Lower lobe of right lung (tissue), 2 donors: ENCODE measurements around the gene HMX1. TPM values are rescaled to one million over a fixed set of nuclear protein-coding genes. Genes with fewer than 3 reads are reported as not detected.

Experiments
- ATAC-seq, 2 donors: fragments of 200-7000 bp; cut with Tn5 transposase; one replicate each; pipeline ENCODE4 v1.9.1; 2020 to 2022; ENCODE audit warnings: mild to moderate bottlenecking in 2 of 2, moderate library complexity in 2 of 2
- DNase-seq: peaks from one replicate; pipeline ENCODE4 v3.0.0-alpha.2; 2020
- H3K27ac ChIP-seq: fragments of 200-600 bp; one replicate; pipeline ENCODE4 v1.8.0; 2022
- H3K27me3 ChIP-seq: fragments of 200-600 bp; one replicate; pipeline ENCODE4 v1.8.0; 2022; ENCODE audit warnings: low read depth
- H3K36me3 ChIP-seq: fragments of 200-600 bp; one replicate; pipeline ENCODE4 v1.8.0; 2022; ENCODE audit warnings: mild to moderate bottlenecking
- H3K4me1 ChIP-seq: fragments of 200-600 bp; one replicate; pipeline ENCODE4 v1.8.0; 2022
- H3K4me3 ChIP-seq: fragments of 200-600 bp; one replicate; pipeline ENCODE4 v1.8.0; 2022; ENCODE audit warnings: mild to moderate bottlenecking
- H3K9me3 ChIP-seq: fragments of 200-600 bp; one replicate; pipeline ENCODE4 v1.8.0; 2022
- intact Hi-C: fragments of 100-400 bp; cut with DNase I; formaldehyde crosslinking; loops from one replicate; pipeline ENCODE4 v1.11.0; 2022
- total RNA-seq: library from RNA; stranded (reverse); fragmentation: NEBNext Ultra II Directional; extraction: Animal tissue kit (Norgen Biotek cat#: 25700); gene quantifications from one replicate; pipeline ENCODE4 v1.2.1, GENCODE V29; 2021
- TF ChIP-seq, protein P1 (sequence below): fragments of 200-600 bp; IDR thresholded peaks from one replicate; pipeline ENCODE4 v1.8.0; 2022; ENCODE audit warnings: antibody characterized with exemption, mild to moderate bottlenecking
- donor health status: DM: no; HTN: yes; CAD: no; lungs with severe emphysema.

Gene HMX1
- total RNA-seq, 1 donor from 2014 or later = not detected

GRCh38 chr4:8904666-8905065 is 33.0 kb upstream of the HMX1 start:
- H3K4me1 ChIP-seq = no peaks in the 10 kb centered on the region
- peaks cover 20% of the 10 kb centered on the region for H3K27me3 ChIP-seq
- DNase-seq = peak; percentile 14

GRCh38 chr4:8904041-8904501 is 32.4 kb upstream of the HMX1 start:
- TF ChIP-seq, protein P1, sequence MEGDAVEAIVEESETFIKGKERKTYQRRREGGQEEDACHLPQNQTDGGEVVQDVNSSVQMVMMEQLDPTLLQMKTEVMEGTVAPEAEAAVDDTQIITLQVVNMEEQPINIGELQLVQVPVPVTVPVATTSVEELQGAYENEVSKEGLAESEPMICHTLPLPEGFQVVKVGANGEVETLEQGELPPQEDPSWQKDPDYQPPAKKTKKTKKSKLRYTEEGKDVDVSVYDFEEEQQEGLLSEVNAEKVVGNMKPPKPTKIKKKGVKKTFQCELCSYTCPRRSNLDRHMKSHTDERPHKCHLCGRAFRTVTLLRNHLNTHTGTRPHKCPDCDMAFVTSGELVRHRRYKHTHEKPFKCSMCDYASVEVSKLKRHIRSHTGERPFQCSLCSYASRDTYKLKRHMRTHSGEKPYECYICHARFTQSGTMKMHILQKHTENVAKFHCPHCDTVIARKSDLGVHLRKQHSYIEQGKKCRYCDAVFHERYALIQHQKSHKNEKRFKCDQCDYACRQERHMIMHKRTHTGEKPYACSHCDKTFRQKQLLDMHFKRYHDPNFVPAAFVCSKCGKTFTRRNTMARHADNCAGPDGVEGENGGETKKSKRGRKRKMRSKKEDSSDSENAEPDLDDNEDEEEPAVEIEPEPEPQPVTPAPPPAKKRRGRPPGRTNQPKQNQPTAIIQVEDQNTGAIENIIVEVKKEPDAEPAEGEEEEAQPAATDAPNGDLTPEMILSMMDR = no peak
- no peak overlapping the region for H3K27ac ChIP-seq
- ATAC-seq = no peak
- DNase-seq = no peak
- H3K27me3 ChIP-seq = peaks cover 20% of the 10 kb centered on the region
- no peaks in the 10 kb centered on the region for H3K4me1 ChIP-seq
- H3K4me3 ChIP-seq = no peak overlapping the region
- peaks cover 15% of the 10 kb centered on the region for H3K9me3 ChIP-seq
- intact Hi-C loops = no loop called here
- no peaks in the 10 kb centered on the region for H3K36me3 ChIP-seq

More at GRCh38 chr4:8904666-8905065, 33.0 kb upstream of the HMX1 start:
- intact Hi-C loops = no loop called here
- Histone ChIP-seq H3K9me3 (peaks cover 15% of the 10 kb centered on the region), H3K4me3 (no peak overlapping the region), H3K27ac (no peak overlapping the region), H3K36me3 (no peaks in the 10 kb centered on the region)
- ATAC-seq = no peak
- TF ChIP-seq, protein P1 = no peak

- ATAC-seq (no peak), DNase-seq (no peak)
- no peak overlapping the region for H3K4me3 ChIP-seq
- H3K9me3 ChIP-seq = peaks cover 15% of the 10 kb centered on the region
- H3K36me3 ChIP-seq = no peaks in the 10 kb centered on the region
- peaks cover 5% of the 10 kb centered on the region for H3K27me3 ChIP-seq
- H3K4me1 ChIP-seq = no peaks in the 10 kb centered on the region
- H3K27ac ChIP-seq = no peak overlapping the region
- TF ChIP-seq, protein P1 = no peak
- intact Hi-C loops = no loop called here
Measured at GRCh38 chr4:8901335-8901734, 29.7 kb upstream of the HMX1 start.

DNA sequence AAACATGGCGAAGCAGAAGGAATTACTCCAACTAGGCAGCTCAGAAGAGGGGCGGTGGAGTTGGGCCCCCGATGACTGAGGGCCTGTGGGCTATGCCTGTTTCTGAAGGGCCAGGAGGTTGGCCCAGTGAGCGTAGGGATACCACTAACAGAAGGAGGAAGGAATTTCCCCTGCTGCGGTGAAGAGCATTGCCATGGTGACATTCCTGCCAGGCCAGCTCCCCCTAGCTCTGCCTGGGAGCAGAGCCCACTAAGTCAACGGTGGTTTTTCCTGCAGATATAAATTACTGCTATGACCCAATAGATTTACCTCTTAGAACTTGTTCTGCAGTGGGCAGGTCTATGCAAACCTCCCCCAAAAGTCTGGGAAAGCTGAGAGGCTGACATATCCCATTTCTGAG is 28.9 kb upstream of the HMX1 start:
- no peaks in the 10 kb centered on the region for H3K36me3 ChIP-seq
- TF ChIP-seq, protein P1 = no peak
- H3K27ac ChIP-seq = no peak overlapping the region
- no peaks in the 10 kb centered on the region for H3K4me1 ChIP-seq
- H3K9me3 ChIP-seq = peaks cover 15% of the 10 kb centered on the region
- H3K4me3 ChIP-seq = no peak overlapping the region
- peaks cover 9% of the 10 kb centered on the region for H3K27me3 ChIP-seq
- DNase-seq (peak; percentile 5), ATAC-seq (no peak)
- intact Hi-C loops = no loop called here

- H3K27ac ChIP-seq = no peak overlapping the region
- intact Hi-C loops = no loop called here
- ATAC-seq (no peak), DNase-seq (no peak)
- H3K4me3 ChIP-seq = no peak overlapping the region
- H3K4me1 ChIP-seq = no peaks in the 10 kb centered on the region
- H3K9me3 ChIP-seq = peaks cover 15% of the 10 kb centered on the region
- peaks cover 31% of the 10 kb centered on the region for H3K27me3 ChIP-seq
- H3K36me3 ChIP-seq = no peaks in the 10 kb centered on the region
- TF ChIP-seq, protein P1 = no peak
Measured at GRCh38 chr4:8898419-8898818, 26.8 kb upstream of the HMX1 start.
